NCI-H226 (cell line): ENCODE data around the gene TBC1D3B.
"Not testable (repeated sequence)": the region's sequence is repeated elsewhere in the genome, so short reads cannot be mapped to it uniquely, and the experiment has no call there.

Experiments used
- DNase-seq: peaks from one replicate; pipeline ENCODE4 v3.0.0-alpha.2; 2015

TBC1D3B gene

GRCh38 chr17:36127199-36127893 is 49.1 kb downstream of the TBC1D3B start:
- no peak for DNase-seq

DNA sequence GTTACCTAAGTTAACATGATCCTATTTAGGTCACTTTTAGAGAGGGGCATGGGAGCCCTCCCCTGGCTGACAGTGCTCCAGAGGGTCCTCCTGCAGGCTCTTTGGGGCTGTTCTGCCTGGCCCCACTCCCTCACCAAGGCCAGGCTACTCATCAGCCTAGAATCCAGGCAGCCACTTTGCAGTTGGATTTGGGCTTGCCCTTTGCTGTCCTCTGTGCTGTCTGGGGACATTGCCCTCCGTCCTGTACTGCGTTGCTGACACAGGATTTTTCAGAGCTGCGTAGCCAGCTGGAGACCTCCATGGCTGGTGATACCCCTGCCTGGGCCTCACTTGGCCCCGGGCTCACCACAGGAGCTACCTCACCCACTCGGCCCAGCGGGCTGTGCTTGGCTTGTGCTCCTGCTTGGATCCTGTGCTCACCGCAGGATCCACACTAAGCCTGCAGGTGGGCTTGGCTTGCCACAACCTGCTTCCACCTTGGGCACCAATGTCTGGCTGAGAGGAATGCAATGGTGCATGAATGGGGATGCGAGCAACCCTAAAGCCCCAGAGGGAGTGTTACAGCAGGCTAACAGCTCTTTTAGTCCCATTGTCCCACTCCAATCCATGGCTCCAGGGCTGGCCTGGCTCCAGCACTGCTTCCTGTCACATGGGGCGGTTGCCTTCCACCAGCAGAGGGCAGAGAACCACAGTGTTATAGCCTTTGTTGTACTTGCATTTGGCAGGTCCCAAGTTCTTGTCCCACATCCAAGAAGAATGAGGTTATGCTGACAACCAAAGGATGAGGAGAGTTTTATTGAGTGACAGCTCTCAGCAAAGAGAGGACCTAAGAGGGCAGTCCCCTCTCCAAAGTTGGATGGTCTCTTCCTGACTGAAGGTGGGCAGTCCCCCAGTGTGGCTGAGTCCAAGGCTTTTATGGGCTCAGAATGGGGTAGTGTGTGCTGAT is 51.3 kb downstream of the TBC1D3B start:
- DNase-seq: no peak

DNA sequence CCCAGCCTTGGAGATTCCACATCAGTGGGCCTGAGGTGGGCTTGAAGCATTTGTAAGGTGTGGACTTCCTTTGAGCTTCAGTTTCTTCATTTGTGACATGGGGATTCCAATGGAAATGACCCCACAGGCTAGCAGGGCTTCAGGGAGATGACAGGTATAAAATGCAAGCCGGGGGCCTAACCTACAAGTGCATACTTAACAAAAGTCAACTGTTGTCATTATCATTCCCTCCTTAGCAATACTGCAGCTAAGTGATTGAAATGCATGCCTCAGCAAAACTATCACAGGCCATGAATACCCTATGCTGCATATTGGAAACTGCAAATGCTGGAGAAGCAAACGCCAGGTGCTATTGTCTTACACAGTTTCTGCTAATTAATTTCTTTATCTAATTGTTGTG is 53.0 kb downstream of the TBC1D3B start:
- no peak for DNase-seq

DNA sequence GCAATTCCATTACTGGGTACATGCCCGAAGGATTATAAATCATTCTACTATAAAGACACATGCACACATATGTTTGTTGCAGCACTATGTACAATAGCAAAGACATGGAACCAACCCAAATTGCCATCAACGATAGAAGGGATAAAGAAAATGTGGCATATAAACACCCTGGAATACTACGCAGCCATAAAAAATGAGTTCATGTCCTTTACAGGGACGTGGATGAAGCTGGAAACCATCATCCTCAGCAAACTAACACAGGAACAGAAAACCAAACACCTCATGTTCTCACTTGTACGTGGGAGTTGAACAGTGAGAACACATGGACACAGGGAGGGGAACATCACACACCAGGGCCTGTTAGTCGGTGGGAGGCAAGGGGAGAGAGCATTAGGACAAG is 55.3 kb downstream of the TBC1D3B start:
- DNase-seq: not testable (repeated sequence)

DNA sequence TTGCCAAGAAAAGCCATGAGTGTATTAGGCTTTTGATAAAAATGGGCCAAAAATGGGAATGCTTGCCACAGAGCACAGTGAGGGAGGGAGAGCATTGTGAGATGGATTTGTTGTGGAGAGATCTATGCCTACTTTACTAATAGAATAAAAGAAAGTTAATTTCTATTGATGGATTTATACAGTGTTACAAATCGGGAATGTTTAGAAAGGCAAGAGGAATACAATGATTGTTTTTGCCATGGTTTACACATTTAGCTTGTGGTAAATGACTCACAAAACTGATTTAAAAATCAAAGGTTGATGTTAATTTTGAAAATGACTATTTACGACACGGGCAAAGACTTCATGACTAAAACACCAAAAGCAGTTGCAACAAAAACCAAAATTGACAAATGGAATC is 56.2 kb downstream of the TBC1D3B start:
- no peak for DNase-seq

- no peak for DNase-seq
These were observed 57.7 kb downstream of the TBC1D3B start for GRCh38 chr17:36118477-36119353.

DNA sequence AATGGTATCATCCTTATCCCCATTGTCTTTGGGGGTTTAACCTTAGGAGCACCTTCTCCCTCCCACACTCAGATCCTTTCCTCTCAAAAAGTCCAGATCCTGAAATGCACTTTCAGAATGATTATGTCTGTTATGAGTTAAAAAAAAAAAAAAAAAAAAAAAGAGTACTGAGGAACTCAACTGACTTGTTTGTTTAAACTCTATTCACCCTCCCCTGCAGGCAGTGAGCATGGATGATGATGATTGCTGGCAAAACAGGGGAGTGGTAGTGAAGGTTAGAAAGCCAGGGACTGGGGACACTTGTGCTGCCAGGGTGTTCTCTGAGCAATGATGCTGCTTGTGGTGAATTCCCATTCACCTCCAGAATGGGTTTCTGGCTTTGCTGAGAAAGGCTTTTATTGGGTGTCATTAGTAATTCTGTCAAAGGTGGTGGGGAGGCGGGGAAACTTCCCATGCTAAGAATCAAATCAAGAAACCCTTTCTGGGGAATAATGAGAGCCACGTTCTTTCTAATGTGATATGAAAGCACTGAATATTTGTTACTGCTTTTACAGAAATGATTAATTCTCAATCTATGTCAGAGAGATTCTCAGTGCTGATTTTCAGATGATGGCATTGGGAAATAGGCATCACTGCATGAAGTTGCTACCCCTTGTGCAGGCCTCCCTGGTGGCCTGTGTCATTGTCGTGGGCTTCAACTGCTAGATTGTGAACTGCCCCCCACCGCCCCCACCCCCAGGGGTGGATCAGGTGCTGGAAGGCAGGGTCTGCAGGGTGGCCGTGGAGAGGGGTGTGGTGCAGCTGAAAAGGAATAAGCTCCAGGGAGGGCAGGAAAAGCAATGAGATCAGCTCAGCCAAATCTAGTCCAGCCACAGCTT is 58.7 kb downstream of the TBC1D3B start:
- no peak for DNase-seq
